Lower lobe of right lung (tissue), 2 donors: Measurements from ENCODE around the gene RAB18. TPM values are rescaled to one million over a fixed set of nuclear protein-coding genes. Genes with fewer than 3 reads are reported as not detected.
"Not testable (repeated sequence)": the region's sequence is repeated elsewhere in the genome, so short reads cannot be mapped to it uniquely, and the experiment has no call there.

Source experiments
- ATAC-seq, 2 donors: fragments of 200-7000 bp; cut with Tn5 transposase; one replicate each; pipeline ENCODE4 v1.9.1; 2020 to 2022; ENCODE audit warnings: mild to moderate bottlenecking in 2 of 2, moderate library complexity in 2 of 2
- DNase-seq: peaks from one replicate; pipeline ENCODE4 v3.0.0-alpha.2; 2020
- H3K27ac ChIP-seq: fragments of 200-600 bp; one replicate; pipeline ENCODE4 v1.8.0; 2022
- H3K27me3 ChIP-seq: fragments of 200-600 bp; one replicate; pipeline ENCODE4 v1.8.0; 2022; ENCODE audit warnings: low read depth
- H3K36me3 ChIP-seq: fragments of 200-600 bp; one replicate; pipeline ENCODE4 v1.8.0; 2022; ENCODE audit warnings: mild to moderate bottlenecking
- H3K4me1 ChIP-seq: fragments of 200-600 bp; one replicate; pipeline ENCODE4 v1.8.0; 2022
- H3K4me3 ChIP-seq: fragments of 200-600 bp; one replicate; pipeline ENCODE4 v1.8.0; 2022; ENCODE audit warnings: mild to moderate bottlenecking
- H3K9me3 ChIP-seq: fragments of 200-600 bp; one replicate; pipeline ENCODE4 v1.8.0; 2022
- CTCF ChIP-seq: fragments of 200-600 bp; IDR thresholded peaks from one replicate; pipeline ENCODE4 v1.8.0; 2022; ENCODE audit warnings: antibody characterized with exemption, mild to moderate bottlenecking
- intact Hi-C: fragments of 100-400 bp; cut with DNase I; formaldehyde crosslinking; loops from one replicate; pipeline ENCODE4 v1.11.0; 2022
- total RNA-seq: library from RNA; stranded (reverse); fragmentation: NEBNext Ultra II Directional; extraction: Animal tissue kit (Norgen Biotek cat#: 25700); gene quantifications from one replicate; pipeline ENCODE4 v1.2.1, GENCODE V29; 2021
- donor health status: DM: no; HTN: yes; CAD: no; lungs with severe emphysema.

Gene RAB18
- total RNA-seq, 1 donor from 2014 or later: 97.2 TPM

DNA sequence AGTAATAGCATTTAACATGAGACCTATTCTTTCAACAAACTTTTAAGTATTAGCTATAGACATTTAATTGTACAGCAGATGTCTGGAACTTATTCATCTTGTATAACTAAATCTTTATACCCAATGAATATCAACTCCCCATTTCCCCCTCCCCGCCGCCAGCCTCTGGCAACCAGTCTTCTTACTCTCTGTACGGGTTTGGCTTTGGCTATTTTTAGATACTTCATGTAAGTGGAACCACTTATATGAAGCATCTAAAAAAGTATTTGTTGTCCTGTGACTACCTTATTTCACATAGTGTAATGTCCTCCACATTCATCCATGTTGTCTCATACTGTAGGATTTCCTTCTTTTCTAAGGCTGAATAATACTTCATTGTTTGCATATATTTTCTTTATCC is 60.8 kb downstream of the RAB18 start:
- Histone ChIP-seq H3K36me3 (no peaks in the 10 kb centered on the region), H3K4me1 (no peaks in the 10 kb centered on the region), H3K27ac (no peak overlapping the region), H3K4me3 (no peak overlapping the region), H3K27me3 (no peaks in the 10 kb centered on the region), H3K9me3 (no peaks in the 10 kb centered on the region)
- no peak for TF ChIP-seq CTCF
- DNase-seq: no peak
- ATAC-seq: no peak
- intact Hi-C loops: no loop called here

DNA sequence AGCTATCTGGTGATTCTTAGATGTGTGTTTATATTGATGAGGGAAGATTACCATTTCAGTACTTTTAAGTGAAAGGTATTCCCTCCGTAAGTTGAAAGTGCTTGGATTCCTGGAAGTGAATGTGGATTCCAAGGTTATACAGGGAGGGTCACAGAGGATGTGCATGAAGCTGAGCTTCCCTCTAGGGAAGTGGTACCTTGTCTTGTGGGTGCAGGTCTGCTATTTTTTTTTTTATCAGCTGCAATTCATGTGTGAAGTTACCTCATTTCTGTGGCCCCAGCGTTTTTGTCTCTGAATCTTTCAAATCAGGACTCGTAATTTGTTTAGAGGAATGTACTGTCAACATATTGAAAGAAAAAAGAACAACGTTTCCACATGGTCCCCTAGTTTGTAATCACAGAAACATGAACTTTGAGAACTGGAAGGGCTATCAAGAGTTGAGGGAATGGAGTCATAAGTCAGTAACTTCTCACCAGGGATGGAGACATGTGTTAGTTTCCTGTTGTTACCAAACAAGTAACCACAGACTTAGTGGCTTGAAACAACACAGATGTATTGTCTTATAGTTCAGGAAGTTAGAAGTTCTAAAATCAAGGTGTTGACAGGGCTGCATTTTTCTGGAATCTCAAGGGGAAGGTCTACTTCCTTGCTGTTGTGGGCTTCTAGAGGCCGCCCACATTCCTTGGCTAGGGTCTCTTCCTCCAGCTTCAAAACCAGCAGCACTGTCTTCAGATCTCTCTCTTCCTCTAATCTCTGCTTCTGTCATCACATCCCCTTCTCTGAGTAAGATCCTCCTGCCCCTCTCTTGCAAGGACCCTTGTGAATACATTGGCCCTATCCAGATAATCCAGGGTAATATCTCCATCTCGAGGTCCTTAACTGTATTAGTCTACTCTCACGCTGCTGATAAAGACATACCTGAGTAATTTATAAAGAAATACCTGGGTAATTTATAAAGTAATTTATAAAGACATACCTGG is 64.4 kb downstream of the RAB18 start:
- ATAC-seq (no peak), DNase-seq (no peak)
- intact Hi-C loops: no loop called here
- no peak overlapping the region for H3K27ac ChIP-seq
- H3K9me3 ChIP-seq: no peaks in the 10 kb centered on the region
- H3K27me3 ChIP-seq: no peaks in the 10 kb centered on the region
- H3K36me3 ChIP-seq: no peaks in the 10 kb centered on the region
- TF ChIP-seq CTCF: no peak
- H3K4me3 ChIP-seq: no peak overlapping the region
- H3K4me1 ChIP-seq: no peaks in the 10 kb centered on the region

DNA sequence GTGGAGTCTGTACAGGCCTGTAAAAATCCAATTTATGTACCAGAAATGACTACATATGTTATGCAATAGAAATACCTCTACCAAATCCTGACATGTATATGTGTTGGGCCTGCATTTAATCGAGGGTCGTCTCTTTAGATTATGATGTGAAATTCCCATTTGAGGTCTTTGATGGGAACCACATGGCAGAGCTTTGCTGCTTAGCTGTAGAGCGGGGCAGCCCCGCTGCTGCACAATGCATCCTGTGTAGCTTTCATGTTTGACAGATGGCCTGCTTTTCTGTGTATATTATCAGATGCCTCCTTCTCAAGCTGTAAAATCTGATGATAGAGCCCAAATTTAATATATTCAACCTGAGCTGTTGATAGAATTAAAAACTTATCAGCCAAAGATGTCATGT is 65.8 kb downstream of the RAB18 start:
- no peak overlapping the region for H3K4me3 ChIP-seq
- no peaks in the 10 kb centered on the region for H3K27me3 ChIP-seq
- no peaks in the 10 kb centered on the region for H3K9me3 ChIP-seq
- intact Hi-C loops: no loop called here
- no peak for DNase-seq
- H3K4me1 ChIP-seq: no peaks in the 10 kb centered on the region
- TF ChIP-seq CTCF: no peak
- ATAC-seq: no peak
- no peaks in the 10 kb centered on the region for H3K36me3 ChIP-seq
- no peak overlapping the region for H3K27ac ChIP-seq

GRCh38 chr10:27577038-27577437 is 72.9 kb downstream of the RAB18 start:
- intact Hi-C loops, ATAC-seq: not testable (repeated sequence)

DNA sequence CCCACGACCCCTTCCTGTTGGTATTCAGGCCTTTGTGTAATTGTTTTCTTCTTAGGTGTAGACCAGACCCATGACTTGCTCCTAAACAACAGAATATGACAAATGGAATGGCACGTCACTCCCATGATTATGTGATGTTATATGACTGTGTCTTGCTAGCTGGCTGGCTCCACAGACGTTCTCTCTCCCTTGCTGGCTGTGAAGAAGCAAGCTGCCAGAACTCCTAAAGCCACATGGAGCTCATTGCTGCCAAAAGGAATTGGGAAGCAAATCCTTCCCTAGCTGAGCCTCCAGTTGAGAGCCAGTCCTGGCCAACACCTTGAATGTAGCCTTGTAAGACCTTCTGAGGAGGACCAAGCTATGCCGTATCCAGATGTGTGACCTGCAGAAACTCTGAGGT is 74.2 kb downstream of the RAB18 start:
- Histone ChIP-seq H3K4me3 (no peak overlapping the region), H3K27ac (no peak overlapping the region), H3K36me3 (no peaks in the 10 kb centered on the region), H3K9me3 (no peaks in the 10 kb centered on the region), H3K27me3 (no peaks in the 10 kb centered on the region), H3K4me1 (no peaks in the 10 kb centered on the region)
- ATAC-seq: no peak
- intact Hi-C loops: no loop called here
- DNase-seq: no peak
- no peak for TF ChIP-seq CTCF

More at GRCh38 chr10:27577038-27577437, 72.9 kb downstream of the RAB18 start:
- not testable (repeated sequence) for DNase-seq, H3K36me3 ChIP-seq, H3K4me1 ChIP-seq, H3K27ac ChIP-seq, H3K9me3 ChIP-seq, H3K4me3 ChIP-seq, H3K27me3 ChIP-seq

- ATAC-seq (no peak), DNase-seq (no peak)
- H3K9me3 ChIP-seq: no peaks in the 10 kb centered on the region
- no peak overlapping the region for H3K4me3 ChIP-seq
- H3K27me3 ChIP-seq: no peaks in the 10 kb centered on the region
- intact Hi-C loops: no loop called here
- H3K27ac ChIP-seq: no peak overlapping the region
- TF ChIP-seq CTCF: no peak
- no peaks in the 10 kb centered on the region for H3K36me3 ChIP-seq
- H3K4me1 ChIP-seq: no peaks in the 10 kb centered on the region
Observed at GRCh38 chr10:27581225-27581624, 77.1 kb downstream of the RAB18 start.
